Measurements from ENCODE around the gene CCDC171. TPM values are rescaled to one million over a fixed set of nuclear protein-coding genes. Genes with fewer than 3 reads are reported as not detected.

CCDC171 gene
- total and polyA plus RNA-seq, 2 of the 13 experiments (the other 11 are each of a cell fraction or from before 2014, with no cell fraction given), result 0.95 to 2.5 TPM

GRCh38 chr9:15966471-15966870 lies 413.6 kb downstream of the CCDC171 start:
- BruUV-seq (replicated peaks), result no TSS peak
- no peak for FAIRE-seq

More at GRCh38 chr9:15966471-15966870, 413.6 kb downstream of the CCDC171 start:
- Histone ChIP-seq H3K4me1 (ENCODE audit: insufficient read depth, low read length) (no peaks in the 10 kb centered on the region), H2AFZ (ENCODE audit: low read length) (no peak overlapping the region), H3K27me3 (ENCODE audit: control insufficient read depth in 1 of 2, insufficient read depth in 2 of 2, low read length in 2 of 2) (no peaks in the 10 kb centered on the region), H3K4me3 (replicated peaks in 1 of 3; ENCODE audit: insufficient read depth in 1 of 3, low read depth in 2 of 3, low read length in 3 of 3) (no peak overlapping the region), H3K9me3 (ENCODE audit: low read length) (no peaks in the 10 kb centered on the region), H3K36me3 (replicated peaks in 1 of 2; ENCODE audit: control insufficient read depth in 1 of 2, insufficient read depth in 2 of 2, low read length in 2 of 2) (no peaks in the 10 kb centered on the region), H4K20me1 (ENCODE audit: insufficient read depth, low read length) (no peaks in the 10 kb centered on the region), H3K79me2 (ENCODE audit: insufficient read depth, low read length) (no peaks in the 10 kb centered on the region), H3K27ac (ENCODE audit: extremely low read length, insufficient read depth, low read length) (no peak overlapping the region), H3K9ac (ENCODE audit: insufficient read depth, low read depth, low read length) (no peak overlapping the region), H3K4me2 (ENCODE audit: low read depth, low read length) (no peak overlapping the region)
- ATAC-seq, result no peak
- POLR2A ChIA-PET, result no interaction called here
- TF ChIP-seq NR3C1 (CRISPR knock-in tag; IDR thresholded peaks at IDR 0.05) (no peak), ZNF570 (CRISPR knock-in tag; IDR thresholded peaks at IDR 0.05; ENCODE audit: borderline replicate concordance) (no peak), CTCF (CRISPR knock-in tag; IDR thresholded peaks at IDR 0.05) (no peak), HNF1A (IDR thresholded peaks at IDR 0.05; ENCODE audit: low read depth) (no peak), HNF1A (CRISPR knock-in tag; IDR thresholded peaks at IDR 0.05; ENCODE audit: borderline replicate concordance) (no peak), ZNF747 (CRISPR knock-in tag; IDR thresholded peaks at IDR 0.05; ENCODE audit: borderline replicate concordance) (no peak), ZFP36L2 (CRISPR knock-in tag; IDR thresholded peaks at IDR 0.05) (no peak), RAD51 (IDR thresholded peaks at IDR 0.05; ENCODE audit: borderline replicate concordance) (no peak), ZNF232 (CRISPR knock-in tag; IDR thresholded peaks at IDR 0.05; ENCODE audit: borderline replicate concordance) (no peak), ZNF251 (CRISPR knock-in tag; IDR thresholded peaks at IDR 0.05) (no peak)
- TF ChIP-seq, protein P1, sequence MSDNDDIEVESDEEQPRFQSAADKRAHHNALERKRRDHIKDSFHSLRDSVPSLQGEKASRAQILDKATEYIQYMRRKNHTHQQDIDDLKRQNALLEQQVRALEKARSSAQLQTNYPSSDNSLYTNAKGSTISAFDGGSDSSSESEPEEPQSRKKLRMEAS (IDR thresholded peaks at IDR 0.05), result no peak
- TF ChIP-seq, protein P2, sequence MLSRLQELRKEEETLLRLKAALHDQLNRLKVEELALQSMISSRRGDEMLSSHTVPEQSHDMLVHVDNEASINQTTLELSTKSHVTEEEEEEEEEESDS (CRISPR knock-in tag; IDR thresholded peaks at IDR 0.05; ENCODE audit: borderline replicate concordance), result no peak
- CTCF ChIA-PET (ENCODE audit: low intra/inter-chr PET ratio, low total read pairs), result no interaction called here
- intact Hi-C loops (cut with micrococcal nuclease; ENCODE audit: unreplicated experiment), result no loop called here
- in situ Hi-C loops (cut with HindIII; ENCODE audit: extremely low pct_ligation_motif_present, low pct_unique_long_range_greater_than_20kb), result no loop called here
- WGBS (ENCODE audit: low lambda C conversion rate), result 0% methylated on average over 1 of the region's 1 CpG
- no peak for DNase-seq (ENCODE audit: low spot score)

All from HepG2 (cell line).